Fibroblast of skin of left biceps (primary cell): Measurements from ENCODE around the gene FAM184B.
A peak's percentile ranks its signal among the peaks of the same experiment; 100 is the strongest.

Experiments used
- DNase-seq, 2 experiments: peaks; one replicate each; pipeline ENCODE4 v3.0.0-alpha.2; 2013; ENCODE audit warnings: low read depth in 2 of 2

The FAM184B gene

GRCh38 chr4:17781300-17782287 is at the start of gene FAM184B:
TSS of gene FAM184B (minus strand) at chr4:17781621. CDS start at chr4:17781299, 322 bp downstream.
- no peak for DNase-seq

DNA sequence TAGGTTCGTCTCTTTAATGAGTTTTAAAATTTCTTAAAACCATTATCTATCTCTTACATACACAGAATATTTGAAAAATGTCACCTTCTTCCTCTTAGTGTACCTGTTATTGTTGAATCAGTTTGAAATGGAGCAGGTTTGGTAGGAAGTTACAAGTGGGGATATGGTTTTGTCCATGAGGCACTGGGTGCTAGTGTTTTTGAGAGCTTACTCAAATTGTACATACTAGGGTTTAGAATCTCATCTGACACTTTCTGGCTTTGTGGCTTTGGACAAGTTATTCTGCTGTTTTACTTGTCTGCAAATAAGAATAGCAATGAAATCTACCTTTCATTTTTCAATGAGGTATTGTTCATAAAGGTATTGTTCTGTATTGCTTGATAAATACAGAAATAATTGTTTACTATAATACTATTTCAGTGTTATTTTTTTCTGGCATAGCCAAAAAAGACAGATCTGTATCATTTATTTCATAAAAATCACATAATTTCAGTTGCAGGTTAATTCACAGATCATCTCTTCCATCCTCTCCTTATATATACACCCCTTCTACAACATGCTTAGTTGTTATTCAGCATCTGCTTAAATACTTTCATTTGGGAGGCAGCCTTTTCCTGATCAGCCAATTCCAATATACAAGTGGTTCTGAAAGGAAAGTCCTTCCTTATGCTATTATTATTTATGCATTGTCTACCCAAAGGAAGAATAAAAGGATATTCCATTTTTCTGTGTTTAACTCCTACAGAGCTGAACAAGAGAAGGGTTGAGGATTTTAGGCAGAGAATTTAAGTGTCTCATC is 42.6 kb upstream of the FAM184B start:
- DNase-seq, result no peak

- DNase-seq, result peak; percentile 57 to 64
Measured at GRCh38 chr4:17817027-17817426, 35.6 kb upstream of the FAM184B start.

DNA sequence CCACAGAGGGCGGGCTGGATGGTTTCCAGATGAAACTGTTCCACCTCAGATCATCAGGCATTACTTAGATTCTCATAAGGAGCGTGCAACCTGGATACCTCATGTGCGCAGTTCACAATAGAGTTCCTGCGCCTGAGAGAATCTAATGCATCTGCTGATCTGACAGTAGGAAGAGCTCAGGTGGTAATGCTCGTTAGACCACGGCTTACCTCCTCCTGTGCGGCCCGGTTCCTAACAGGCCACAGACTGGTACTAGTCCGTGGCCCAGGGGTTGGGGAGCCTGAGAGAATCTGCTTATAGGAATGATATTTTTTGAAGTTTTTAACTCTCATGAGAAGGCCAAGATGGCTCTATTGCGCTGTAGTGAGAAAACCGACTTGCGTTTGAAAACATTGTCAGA is 34.7 kb upstream of the FAM184B start:
- no peak for DNase-seq

DNA sequence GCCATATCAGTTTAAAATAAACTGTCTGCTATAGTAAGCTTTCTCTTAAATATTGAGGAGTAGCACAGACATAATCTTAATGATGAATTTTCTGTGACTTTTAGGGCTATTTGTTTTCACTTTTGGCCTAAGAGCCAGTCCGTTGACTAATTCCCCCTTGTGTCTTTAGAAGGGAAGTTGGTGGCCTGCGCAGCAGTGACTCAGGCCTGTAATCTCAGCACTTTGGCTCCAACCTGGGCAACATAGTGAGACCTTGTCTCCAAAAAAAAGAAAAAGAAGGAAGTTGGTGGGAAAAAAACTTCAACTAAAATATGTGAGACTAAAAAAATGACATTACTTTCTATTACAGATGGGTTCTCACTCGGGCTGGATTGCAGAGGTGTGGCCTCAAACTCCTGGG is 32.7 kb upstream of the FAM184B start:
- no peak for DNase-seq

DNA sequence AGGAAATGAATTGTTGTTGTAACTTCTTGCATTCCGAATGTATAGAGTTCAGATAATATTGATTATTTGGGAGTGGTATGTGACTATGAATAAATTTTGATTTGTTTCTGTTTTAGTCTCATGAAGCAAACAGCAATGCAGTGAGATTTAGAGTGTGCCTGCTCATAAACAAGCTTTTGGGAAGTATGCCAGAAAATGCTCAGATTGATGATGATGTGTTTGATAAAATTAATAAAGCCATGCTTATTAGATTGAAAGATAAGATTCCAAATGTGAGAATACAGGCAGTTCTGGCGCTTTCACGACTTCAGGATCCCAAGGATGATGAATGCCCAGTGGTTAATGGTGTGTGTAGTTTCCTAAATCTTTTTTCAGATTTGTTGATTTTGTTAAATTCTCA is 31.4 kb upstream of the FAM184B start:
- no peak for DNase-seq

DNA sequence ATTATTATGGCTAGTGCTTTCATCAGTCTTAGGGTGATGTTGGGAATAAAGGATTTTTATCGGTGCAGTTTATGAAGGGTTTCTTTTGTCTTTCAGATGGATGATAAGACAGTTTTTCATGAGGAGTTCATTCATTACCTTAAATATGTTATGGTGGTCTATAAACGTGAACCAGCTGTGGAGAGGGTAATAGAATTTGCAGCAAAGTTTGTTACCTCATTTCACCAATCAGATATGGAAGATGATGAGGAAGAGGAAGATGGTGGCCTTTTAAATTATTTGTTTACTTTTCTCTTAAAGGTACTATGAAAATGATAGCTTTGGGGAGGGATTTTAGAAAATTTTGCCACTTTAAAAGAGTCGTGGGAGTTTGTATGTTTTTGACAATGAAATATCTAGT is 30.7 kb upstream of the FAM184B start:
- DNase-seq, result no peak

DNA sequence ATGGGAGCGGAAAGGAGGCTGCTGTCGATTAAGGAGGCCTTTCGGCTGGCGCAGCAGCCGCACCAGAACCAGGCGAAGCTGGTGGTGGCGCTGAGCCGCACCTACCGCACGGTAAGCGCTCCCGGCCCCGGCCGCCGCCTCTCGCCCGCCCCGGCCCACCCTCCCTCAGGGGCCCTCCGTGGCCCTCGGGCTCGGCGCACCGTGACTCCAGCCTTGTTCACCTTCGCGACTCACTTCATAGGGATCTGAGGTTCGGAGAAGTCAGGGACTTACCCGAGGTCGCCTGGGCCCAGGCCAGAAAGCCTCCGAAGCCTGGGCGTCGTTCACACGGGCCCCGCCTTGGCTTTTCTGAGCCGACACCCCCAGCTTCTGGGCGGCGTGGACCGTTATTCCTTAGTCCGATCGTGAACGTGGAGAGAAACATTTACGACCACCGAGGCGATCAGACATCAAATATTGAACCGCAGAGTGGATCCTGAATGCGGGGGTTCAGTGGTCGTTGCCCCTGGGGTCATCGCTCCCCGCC is 29.7 kb upstream of the FAM184B start:
- DNase-seq, result no peak

DNA sequence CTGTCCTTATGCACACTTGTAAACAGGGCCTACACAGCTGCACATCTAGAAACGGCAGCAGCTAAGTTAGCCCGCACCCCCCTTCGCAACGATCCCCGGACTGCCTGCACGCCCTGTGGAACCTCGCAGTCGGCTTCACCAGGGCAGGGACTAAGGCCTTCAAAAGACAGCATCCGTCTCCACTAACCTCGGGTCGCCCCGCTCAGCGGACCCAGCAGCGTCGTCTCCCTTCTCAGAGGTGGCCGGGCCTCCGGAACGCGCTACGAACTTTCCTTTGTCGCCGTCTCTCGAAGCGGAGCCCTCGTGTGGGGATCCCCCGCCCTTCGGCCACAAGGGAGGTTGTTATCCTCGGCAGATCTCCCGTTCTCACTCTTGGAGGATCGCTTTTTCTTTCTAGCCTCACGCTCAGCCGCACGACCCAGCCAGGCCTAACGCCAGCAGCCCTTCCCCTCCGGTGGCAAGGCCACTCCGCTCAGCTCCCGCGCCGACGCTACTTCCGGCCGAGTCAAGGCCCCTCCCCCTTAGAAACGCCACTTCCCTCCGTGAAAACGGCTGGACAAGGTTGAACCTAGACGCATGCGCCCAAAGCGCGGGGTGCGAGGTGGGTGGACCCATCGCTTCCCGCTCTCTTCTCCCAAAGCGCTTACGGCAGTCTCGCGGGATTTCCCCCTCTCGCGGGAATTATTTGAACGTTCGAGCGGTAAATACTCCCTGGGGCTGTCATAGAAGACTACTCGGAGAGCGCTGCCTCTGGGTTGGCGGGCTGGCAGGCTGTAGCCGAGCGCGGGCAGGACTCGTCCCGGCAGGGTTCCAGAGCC is 29.0 kb upstream of the FAM184B start, which contains the start of the genes DCAF16 and NCAPG:
Gene DCAF16, minus strand, starts transcription at position 498 of the 818 bp plus-strand sequence. CDS start 6,616 bp downstream, outside the sequence.
Gene NCAPG, plus strand, starts transcription at position 720 of the 818 bp plus-strand sequence. CDS start 99 bp downstream, outside the sequence.
- DNase-seq, result peak; percentile 98 to 99

GRCh38 chr4:17809667-17810066 is 28.2 kb upstream of the FAM184B start:
- no peak for DNase-seq

DNA sequence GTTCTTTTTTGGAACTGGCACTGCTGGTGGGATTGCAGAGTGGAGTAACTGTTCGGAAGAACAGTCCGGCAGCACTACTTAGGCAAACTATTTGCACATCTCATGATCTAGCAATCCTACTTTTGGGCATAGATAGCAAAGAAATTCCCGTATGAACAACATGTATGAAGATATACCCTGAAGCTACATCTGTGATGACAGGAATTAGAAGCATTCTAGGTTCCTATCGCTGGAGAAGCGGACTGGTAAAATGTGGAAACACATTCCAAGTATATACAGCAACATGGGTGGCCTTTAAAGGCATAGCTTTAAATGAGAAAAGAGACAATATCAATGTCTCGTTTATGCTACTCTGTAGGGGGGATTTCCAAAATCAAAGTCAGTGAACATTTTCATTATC is 26.0 kb upstream of the FAM184B start:
- no peak for DNase-seq

- DNase-seq, result no peak
Measured at GRCh38 chr4:17805580-17806155, 24.2 kb upstream of the FAM184B start.

- no peak for DNase-seq
Measured at GRCh38 chr4:17797808-17798207, 16.4 kb upstream of the FAM184B start.

DNA sequence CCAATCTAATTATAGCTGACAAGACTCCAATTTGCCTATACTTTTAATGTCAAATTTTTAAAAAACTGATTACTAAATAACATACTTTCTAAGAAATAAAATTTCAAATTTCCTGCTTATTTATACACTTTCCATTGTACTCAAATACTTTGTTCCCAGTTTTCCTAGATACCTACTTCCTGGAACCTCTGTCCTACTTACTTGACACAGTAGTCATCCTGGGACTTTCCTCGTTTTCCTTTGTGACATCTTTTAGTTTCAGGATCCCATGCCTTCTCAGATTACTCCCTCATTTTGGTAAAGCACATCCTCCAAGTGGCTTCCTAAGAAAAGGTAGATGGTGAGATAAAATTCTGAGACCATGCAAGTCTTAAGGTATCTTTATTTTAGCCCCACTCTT is 13.3 kb upstream of the FAM184B start:
- DNase-seq, result no peak

GRCh38 chr4:17788956-17789355 is 7.5 kb upstream of the FAM184B start:
- no peak for DNase-seq

DNA sequence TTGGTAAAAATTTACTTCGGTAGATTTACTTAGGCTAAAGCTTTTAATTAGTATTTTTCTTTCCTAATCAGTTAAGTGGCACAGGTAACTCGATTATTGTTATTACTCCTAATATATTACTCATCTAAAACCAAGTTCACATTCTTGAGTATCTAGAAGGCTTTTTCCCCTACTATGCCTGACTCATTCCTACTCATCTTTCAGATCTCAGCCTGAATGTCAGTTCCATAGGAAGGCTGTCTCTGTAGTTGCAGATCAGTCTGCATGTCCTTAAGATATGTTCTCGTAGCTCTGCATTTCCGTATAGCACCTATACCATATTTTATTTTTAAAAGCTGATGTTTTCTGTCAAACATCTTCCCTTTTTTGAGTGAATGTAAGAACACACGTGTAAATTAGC is 5.9 kb upstream of the FAM184B start:
- no peak for DNase-seq

GRCh38 chr4:17786567-17786966 is 5.1 kb upstream of the FAM184B start:
- DNase-seq, result no peak

DNA sequence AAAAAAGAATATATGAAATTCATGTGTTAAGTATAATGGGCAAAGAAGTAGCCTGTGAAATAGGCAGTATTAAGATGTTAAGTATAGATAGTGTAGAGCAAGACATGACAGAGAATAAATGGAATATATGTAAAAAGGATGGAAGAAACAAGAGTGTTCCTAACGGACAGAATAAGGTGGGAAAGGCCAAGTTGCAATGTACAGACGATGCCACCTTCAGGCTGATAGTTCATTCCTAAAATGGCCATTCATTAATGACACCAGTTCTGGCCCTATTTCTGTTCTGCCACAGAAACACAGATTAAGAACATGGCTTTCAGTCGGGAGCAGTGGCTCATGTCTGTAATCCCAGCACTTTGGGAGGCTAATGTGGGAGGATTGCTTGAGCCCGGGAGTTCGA is 4.4 kb upstream of the FAM184B start:
- DNase-seq, result no peak

DNA sequence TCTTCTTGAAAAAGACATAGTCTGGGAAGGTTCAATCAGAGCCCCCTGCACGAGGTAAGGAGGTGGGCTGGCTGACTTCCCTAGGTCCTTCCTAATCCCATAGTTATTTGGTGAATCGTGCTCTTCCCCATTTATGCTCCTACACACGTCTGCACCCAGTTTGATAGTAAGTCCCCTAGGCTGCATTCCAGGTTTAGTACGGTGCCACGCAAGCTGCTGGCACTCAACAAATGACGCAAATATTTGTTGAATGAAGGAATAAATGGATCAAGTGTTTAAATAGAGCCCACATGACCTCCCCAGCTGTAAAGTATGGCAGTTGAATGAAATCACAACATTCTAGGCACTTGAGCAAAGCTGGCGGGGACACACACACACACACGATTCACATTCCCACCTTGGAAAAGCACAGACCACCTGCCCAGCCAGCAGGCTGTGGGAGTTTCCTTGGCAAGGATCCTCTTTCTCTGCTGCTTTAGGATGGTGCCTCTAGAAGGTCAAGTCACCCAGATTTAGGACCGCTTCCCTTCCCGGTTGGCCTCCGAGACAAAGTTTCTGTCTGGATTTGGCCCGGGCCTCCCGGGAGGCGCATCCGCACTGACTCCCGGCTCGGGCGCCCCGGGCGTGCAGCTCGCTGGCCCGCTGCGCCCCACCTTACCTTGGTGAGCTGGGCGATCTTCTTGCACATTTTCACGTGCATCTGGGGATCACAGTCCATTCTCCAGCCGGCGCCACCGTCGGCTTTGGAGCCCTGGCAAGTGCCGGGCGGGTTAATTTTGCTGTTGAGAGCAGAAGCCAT is 721 bp downstream of the FAM184B start:
- DNase-seq, result no peak

GRCh38 chr4:17778431-17778830 is 3.0 kb downstream of the FAM184B start:
- no peak for DNase-seq
